ENCODE results near the gene ZSCAN29. TPM values are rescaled to one million over a fixed set of nuclear protein-coding genes. Genes with fewer than 3 reads are reported as not detected.

Gene ZSCAN29
- total and polyA plus RNA-seq, 2 of the 13 experiments (the other 11 are each of a cell fraction or from before 2014, with no cell fraction given): 8.3 to 27.4 TPM

DNA sequence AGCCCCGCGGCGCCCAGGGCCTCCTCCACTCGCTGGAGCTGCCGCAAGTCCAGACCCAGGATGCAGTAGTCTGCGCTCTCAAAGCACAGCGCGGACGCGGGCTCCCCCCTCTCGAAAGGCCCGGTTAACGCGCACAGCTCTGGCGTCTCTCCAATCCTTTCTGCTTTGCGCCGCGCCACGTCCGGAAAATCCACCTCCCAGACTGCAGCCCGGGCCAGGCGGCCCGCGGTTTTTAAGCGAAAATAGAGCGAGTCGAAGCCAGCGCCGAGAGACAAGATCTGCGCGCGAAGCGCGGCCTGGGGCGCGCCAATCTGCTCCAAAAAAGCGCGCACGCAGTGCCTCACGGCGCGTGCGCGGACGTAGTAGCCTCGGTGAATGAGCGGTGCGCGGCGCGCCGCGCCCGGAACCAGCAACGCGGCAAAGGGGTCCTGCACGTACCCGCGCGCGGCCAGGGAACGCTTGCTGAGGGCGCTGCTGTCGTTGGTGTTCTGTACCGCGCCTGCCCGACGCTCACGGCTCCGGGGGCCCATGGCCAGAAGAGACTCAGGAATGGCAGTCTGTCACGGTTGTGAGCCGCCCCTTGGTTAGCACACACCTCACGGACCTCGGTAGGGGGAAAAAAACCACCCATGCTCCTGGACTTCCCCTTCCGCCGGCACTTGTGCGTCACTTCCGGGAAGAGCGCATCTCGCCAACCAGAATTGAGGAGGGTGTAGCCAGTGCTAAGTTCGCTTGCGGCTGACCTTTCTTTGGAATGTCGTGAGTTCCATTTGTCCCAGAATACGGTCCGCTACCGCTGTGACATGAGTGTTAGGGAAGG, 40.7 kb downstream of the ZSCAN29 start, which contains the start of gene LCMT2 (continued):
- TF ChIP-seq KIAA2018 (CRISPR knock-in tag; IDR thresholded peaks at IDR 0.05; ENCODE audit: borderline replicate concordance) (no peak), ZNF709 (CRISPR knock-in tag; IDR thresholded peaks at IDR 0.05) (peak; percentile 85), SOX13 (IDR thresholded peaks at IDR 0.05) (no peak), SOX13 (CRISPR knock-in tag; conservative IDR thresholded peaks at IDR 0.05 in 1 of 2, IDR thresholded peaks at IDR 0.05 in 1 of 2) (no peak; a peak in 1 of 4 replicates), ZNF18 (CRISPR knock-in tag; IDR thresholded peaks at IDR 0.05; ENCODE audit: insufficient replicate concordance) (no peak), ZNF607 (CRISPR knock-in tag; IDR thresholded peaks at IDR 0.05; ENCODE audit: borderline replicate concordance) (no peak; the same call in 1 of the 2 replicates), ZNF724P (CRISPR knock-in tag; IDR thresholded peaks at IDR 0.05; ENCODE audit: borderline replicate concordance) (peak; percentile 34; the same call in 1 of the 2 replicates), ZNF562 (CRISPR knock-in tag; IDR thresholded peaks at IDR 0.05; ENCODE audit: borderline replicate concordance) (no peak), HNRNPH1 (optimal IDR thresholded peaks at IDR 0.05; ENCODE audit: low read depth, low read length) (no peak), HIC2 (CRISPR knock-in tag; IDR thresholded peaks at IDR 0.05; ENCODE audit: low read depth) (peak; percentile 12; the same call in 1 of the 2 replicates)
- TF ChIP-seq, protein P1, sequence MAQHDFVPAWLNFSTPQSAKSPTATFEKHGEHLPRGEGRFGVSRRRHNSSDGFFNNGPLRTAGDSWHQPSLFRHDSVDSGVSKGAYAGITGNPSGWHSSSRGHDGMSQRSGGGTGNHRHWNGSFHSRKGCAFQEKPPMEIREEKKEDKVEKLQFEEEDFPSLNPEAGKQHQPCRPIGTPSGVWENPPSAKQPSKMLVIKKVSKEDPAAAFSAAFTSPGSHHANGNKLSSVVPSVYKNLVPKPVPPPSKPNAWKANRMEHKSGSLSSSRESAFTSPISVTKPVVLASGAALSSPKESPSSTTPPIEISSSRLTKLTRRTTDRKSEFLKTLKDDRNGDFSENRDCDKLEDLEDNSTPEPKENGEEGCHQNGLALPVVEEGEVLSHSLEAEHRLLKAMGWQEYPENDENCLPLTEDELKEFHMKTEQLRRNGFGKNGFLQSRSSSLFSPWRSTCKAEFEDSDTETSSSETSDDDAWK (CRISPR knock-in tag; IDR thresholded peaks at IDR 0.05): no peak
- TF ChIP-seq, protein P2, sequence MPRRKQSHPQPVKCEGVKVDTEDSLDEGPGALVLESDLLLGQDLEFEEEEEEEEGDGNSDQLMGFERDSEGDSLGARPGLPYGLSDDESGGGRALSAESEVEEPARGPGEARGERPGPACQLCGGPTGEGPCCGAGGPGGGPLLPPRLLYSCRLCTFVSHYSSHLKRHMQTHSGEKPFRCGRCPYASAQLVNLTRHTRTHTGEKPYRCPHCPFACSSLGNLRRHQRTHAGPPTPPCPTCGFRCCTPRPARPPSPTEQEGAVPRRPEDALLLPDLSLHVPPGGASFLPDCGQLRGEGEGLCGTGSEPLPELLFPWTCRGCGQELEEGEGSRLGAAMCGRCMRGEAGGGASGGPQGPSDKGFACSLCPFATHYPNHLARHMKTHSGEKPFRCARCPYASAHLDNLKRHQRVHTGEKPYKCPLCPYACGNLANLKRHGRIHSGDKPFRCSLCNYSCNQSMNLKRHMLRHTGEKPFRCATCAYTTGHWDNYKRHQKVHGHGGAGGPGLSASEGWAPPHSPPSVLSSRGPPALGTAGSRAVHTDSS (CRISPR knock-in tag; conservative IDR thresholded peaks at IDR 0.05): no peak

Data from HepG2 (cell line).